HG03469 (cell line): Measurements from ENCODE around the gene KIF18B.

ENCODE experiments used
- ATAC-seq: cut with Tn5 transposase; IDR thresholded peaks from one replicate; pipeline ENCODE4 v1.9.1; 2021; ENCODE audit warnings: mild to moderate bottlenecking, moderate library complexity, moderate number of reproducible peaks; ENCODE audit not compliant: unreplicated experiment

The KIF18B gene

DNA sequence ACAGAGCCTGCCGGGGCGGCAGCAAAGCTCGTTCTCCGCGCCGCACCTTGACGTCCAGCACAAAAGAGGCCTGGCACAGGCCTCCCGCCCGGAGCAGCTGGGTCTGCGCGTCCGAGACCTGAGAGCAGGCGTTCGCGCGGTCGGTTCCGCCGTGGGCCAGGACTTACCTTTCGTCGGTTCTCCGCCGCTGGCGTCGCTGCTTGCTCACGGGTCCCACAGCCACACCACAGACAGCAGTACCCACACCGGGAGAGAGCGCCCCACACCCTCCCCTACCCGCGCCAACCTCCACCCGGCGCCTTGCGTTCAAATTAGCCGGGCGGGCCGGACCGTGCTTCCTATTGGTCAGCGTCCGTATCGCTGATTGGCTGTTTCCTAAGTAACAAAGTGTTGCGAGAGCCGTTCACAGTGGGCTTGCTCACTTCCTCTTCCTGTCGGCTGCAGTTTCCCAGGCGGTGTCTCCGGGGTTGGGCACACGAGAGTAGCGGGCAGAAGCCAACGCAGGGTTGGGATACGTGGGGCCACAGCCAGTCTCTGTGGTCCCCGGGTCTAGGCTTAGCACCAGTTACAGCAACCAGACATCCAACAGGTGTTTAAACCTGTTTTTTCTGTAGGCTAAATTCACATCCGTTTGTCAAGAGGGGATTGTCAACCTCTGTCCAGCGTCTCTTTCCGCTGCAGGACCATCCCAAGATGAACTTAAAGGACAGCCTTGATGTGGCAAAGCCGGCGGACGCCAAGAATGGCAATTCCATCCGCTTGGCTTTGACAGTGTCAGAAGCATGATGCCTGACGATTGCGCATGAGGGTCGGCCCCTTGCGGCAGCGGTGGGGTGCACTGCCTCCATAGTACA lies at the start of gene KIF18B:
Gene KIF18B, minus strand, starts transcription at position 313 of the 854 bp plus-strand sequence. CDS start 11,429 bp downstream, outside the sequence.
- no peak for ATAC-seq

DNA sequence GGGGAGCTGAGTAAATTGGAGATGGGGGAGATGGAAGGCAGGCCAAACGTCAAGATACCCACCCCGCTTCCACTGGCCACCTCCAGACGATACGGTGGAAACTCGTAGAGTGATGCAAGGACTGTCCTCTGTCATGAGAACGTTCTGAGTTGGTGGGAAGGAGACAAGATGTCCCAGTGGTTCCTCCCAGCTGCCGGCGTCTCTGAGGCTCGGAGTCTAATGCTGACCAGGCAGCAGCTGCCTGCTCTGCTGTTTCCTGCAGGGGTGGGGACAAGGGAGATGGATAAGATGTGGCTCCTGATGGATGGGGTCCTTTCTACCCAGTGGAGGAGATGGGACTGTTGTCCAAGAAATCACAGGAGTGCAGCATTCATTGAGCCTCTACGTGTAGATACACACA lies 48.7 kb upstream of the KIF18B start:
- no peak for ATAC-seq

DNA sequence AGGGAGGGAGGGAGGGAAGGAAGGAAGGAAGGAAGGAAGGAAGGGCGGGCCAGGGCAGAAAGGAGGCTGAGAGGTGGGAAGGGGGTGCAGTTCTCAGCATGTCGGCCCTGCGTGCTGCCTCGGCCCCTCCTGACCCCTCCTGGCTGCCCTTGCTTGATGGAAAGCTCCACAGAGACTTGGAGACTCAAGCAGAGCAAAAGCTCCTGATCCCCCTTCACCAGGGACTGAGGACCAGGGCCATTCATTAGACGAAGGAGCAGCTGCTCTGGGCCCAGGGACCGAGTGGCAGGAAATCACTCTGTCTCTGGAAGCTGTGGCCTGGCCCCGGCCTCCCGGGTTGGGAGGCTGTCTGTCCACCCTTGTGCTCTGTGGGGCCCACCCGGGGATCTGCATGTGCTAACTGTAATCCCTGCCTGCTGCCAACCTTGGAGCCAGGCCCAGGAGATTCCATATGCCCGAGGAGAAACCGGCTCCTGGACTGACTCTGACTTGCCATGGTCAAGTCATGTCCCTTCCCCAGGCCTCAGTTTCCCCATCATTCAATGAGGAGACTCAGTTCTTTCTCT lies 47.9 kb upstream of the KIF18B start:
- ATAC-seq: no peak

DNA sequence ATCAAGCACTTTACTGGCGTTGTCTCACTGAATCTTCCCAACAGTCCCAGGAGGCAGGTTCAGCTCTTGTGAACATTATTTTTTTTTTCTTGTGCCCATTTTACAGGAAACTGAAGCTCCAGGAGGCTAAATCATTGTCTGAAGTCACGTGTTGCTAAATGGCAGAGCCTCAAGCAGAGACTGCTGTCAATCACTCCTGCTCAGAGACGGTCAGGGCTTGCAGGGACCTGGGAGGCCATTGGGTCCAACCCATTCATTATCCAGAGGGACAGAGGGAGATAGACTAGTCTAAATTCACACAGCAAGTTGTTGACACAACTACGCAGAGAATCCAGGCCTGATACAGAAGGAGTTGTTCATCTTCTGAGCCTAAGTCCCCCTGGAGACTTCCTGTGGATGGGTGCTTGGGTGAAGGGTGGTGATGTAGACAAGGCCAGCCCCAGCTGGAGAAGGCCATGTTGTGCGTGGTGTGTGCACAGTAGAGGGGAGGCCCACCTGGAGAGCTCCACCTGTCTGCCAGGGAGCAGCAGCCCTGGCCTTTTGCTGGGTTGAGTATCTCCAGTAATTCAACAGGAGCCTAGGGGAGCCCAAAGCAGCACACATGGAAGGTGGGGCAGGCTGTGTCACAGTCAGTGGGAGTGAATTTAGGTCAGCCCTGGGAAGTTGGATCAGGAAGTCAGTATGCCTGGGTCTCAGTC lies 44.8 kb upstream of the KIF18B start:
- no peak for ATAC-seq

DNA sequence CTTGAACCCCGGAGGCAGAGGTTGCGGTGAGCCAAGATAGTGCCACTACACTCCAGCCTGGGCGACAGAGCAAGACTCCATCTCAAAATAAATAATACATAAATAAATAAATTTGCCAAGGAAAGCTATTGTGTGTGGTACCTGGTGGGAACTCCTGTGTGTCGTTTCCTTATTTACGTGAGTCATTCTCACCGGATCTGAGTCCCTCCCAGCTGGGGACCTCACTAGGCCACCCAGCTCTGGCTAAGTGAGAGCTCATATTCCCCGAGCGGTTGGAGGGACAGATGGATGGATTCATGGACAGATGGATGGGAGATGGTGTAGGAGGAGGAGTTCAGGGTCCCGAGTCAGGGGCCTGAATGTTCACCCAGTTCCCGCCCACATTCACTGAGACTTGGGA lies 43.4 kb upstream of the KIF18B start:
- ATAC-seq: no peak

DNA sequence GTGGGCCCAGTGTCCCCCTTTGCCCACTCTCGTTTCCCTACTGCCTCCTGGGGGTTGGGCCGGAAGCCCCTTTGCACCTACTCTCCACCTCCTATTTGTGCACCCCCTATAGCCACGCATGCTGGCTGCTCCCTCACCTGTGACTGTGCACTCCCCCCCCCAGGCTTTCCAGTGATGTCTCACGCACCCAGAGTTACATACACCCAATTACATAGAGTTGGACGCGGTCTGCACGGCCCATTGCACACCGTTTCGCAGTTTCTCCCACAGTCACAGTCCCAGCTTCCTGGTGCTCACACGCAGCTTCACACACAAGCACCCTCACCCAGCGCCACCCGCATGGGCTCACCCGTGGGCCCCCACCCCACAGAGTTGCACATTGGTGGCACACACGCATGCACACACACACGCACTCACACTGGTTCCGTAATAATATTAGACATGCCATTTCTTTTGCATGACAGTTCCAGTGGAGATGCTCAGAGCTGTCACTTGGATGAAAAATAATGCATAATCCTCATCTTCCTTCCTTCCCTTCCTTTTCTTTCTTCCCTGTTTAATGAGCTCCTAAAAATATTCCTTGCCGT lies 42.1 kb upstream of the KIF18B start:
- no peak for ATAC-seq

DNA sequence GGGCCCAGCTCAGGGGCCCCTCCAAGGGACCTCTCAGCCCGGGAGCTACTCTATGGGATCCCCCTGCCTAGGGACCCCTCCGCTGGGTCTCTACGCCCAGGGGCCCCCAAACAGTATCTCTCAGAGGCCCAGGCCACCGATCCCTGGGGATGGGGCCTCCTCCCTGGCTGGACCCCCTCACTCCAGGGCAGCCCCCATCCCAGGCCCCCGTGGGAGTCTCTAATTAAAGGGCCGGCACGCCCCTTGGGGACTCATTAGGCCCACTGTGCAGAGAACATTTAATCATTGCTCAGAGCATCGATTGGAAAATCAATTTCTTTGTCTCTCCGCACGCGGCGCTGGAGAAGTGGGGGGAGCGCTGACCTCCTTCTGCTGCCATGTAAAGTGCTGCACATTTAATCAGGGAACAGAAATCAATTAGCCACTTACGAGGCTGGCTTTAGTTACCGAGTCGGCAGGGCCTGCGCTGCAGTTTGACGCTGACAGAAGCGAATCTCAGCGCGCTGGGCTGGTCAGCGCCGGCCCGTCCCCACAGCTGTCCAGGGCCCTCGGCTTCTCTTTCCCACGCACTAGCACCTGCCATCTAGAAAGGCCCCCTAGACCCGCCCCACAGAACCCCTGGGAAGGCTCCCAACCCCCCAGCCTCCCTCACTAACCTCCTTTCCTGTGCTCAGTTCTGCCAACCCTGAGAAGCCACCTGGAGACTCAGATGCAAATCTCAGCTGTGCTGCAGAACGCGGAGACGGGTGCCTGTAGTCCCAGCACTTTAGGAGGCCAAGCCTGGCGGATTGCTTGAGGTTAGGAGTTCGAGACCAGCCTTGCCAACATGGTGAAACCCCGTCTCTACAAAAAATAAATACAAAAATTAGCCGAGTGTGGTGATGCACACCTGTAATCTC lies 40.7 kb upstream of the KIF18B start:
- ATAC-seq: no peak

DNA sequence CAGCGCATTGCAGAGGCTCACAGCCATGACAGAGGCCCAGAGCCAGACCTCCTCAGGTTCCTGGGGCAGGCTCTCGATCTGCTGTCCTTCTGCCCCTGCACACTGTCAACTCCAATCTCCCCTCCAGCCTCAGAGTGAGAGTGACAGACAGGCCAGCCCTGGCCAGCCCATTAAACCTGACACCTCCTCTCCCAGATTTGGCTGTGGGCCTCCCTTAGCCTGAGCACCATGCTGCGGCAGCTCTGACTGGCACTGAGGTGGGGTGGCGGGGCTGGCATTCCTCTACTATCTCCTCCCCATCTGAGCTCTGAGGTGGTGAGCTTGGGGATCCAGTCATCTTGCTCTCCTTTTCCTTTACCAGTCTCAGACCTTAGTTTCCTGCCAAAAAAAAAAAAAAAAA lies 36.0 kb upstream of the KIF18B start:
- ATAC-seq: no peak

DNA sequence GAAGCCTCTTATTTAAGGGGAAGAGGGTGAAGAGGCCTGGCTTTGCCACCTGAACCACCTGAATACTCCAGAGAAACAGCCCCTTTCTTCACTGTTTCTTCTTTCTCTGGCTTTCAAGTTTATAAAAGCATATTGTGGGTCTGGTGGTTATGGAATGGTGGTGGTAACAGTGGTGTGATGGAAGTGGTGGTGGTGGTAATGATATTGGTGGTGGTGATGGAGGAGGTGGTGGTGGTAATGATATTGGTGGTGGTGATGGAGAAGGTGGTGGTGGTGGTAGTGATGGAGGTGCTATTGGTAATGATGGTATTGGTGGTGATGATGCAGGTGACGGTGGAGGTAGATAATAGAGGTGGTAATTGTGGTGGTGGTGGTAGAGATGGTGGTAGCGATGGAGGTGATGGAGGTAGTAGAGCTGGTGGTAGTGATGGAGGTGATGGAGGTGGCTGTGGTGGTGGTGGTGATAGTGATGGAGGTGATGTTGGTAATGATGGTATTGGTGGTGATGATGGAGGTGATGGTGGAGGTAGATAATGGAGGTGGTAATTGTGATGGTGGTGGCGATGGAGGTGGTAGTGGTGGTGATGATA lies 34.6 kb upstream of the KIF18B start:
- ATAC-seq: no peak

DNA sequence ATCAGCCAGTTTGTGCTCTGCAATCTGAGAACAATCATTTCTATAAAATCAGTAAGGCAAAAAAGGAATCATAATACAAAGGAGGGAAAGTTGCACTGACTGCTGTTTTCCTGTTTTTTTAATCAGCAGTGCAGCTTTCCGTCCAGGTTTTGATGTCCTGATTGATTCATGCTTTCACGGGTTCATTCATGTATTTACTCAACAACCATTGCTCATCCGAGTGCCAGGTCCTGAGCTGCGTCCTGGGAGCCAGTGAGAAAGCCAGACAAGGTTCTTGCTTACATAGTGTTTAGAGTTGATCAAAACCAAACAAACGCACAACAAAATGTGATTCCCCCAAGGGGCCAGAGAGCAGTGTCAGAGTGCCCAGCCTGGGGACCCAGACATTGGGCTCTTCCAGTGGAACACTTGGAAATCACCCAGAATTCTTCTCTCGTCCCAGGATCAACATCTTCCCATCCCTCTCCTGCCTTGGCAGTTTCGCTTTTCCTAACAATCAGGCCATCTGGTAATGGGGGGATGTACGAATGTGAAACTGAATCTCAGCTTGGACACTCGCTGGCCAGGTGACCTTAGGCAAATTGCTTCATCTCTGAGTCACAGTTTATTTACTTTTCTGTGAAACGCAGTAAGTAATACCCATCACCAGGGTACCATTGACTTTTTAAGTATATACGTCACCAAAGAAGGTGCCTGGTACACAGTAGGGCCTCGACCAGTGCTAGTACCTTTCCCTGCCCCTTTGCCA lies 33.8 kb upstream of the KIF18B start:
- no peak for ATAC-seq

DNA sequence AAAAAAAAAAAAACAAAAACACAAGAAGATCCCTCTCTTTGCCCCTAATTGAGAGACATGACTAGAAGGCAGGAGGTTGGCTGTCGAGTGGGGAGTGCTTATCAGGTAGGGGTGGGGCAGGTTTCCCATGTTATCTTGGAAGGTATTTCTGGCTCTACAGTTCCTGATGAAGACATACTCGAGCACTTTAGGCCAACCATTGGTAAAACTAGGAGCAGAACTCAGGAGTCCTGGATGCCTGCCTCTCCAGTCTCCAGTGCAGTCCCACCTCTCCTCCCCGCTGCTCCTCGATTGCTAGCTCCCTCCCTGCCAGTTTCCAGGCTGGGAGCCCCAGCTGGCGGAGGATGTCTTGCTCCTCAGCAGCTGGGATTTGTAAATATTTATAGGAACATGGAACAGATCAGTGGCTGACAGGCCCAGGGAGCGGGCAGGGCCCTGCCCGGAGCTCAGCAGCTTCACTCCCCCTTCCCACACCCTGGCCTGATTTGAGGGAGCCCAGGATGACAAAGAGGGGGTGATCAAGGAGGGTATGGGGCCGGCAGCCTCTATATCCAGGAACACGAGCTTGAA lies 31.9 kb upstream of the KIF18B start:
- ATAC-seq: no peak

DNA sequence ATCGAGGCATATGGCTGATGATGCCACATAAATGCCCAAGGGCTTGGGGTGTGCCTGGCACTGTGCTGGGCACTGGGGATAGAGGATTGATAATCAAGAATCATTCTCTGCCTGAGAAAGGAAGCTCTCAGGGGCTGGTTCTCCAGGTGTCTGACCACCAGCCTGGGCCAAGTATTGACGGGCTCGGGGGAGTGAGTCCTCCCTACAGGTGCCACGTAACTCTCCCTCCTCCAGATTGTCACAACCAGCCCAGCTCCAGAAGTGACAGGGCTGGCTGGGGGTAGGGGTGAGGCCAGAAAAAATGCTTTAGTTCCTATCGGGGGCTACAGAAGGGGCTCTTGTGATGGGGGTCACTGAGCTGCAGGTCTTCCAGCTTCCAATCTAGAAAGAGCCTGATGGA lies 31.2 kb upstream of the KIF18B start:
- ATAC-seq: no peak

DNA sequence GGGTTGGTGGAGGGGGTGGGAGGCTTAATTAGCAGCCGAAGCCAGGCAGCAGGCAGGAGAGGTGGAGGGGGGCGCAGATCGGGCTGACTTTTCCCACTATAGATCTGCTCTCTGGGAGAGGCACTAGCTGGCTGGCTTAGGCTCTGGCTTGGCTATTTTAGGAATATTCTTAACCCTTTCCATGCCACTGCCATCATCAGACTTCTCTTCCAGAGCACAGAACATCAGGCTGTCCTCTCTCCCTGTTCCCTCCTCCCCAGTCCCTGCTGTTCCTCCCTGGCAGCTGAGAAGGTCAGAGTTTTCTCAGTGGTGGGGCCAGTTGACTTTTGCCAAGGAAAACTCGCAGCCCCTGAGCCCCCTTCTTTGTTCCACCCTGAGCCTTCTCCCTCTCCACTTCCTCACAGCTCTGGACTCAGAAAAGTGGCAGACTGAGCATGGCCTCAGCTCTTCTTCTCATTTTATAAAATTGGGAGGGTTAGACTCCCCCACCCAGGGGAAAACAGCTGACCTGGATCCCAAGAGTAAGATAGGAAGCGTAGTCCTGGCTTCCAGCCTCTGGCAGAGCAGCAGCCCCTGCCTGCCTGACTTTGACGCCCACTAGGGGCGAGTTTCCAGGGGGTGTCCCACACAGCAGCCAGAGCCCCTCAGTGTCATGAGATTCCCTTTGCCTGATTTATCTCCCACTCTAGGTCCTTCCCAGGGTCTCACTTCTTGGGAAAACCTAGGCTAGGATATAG lies 30.4 kb upstream of the KIF18B start:
- ATAC-seq: no peak

DNA sequence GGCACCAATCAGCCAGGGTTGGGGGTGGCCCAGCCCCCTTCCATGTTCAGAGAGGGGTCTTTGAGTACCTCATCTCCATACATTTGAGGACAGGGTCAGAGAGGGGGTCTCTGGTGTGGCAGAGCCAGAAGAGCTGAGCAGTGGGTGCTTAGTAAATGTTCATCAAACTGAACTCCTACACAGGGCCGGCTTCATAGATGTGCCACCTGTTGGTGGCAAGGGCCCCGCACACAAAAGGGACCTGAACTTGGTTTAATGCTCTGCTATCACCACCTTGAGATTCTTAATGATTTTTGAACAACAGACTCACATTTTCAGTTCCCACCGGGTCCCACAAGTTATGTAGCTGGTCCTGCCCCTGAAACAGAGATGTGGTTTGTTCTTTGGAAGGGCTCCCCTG lies 29.5 kb upstream of the KIF18B start:
- ATAC-seq: no peak

DNA sequence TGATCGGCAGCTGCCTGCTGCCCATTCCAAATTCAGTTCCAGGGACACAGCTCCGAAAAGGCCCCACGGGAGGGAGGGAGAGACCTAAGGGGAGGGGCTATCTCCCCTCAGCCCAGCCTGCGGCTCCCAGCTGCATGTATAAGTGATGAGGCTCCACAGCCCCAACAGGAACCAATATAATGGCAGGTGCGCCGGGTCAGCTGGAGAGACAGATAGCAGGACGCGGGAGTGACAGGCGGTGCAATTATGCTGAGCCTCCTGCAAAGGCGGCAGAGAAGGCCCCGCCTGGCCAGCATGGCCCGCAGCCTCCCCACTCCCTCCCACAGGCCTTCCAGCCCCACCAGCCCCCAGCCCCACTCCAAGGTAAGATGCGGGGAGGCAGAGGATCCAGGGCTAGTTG lies 28.6 kb upstream of the KIF18B start:
- ATAC-seq: no peak

DNA sequence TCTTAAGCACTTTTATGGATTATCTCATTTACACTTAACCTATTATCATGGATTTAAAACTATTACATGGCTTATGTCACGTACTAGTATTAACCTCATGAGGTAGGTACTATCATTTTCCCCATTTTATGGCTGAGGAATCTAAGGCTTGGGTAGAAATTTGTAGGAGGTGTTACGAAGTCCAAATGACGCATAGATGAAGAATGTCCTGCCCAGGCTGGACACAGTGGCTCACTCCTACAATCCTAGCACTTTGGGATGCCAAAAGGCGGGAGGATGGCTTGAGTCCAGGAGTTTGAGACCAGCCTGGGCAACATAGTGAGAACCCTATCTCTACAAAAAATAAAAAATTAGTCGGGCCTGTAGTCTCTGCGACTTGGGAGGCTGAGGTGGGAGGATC lies 25.4 kb upstream of the KIF18B start:
- ATAC-seq: no peak

DNA sequence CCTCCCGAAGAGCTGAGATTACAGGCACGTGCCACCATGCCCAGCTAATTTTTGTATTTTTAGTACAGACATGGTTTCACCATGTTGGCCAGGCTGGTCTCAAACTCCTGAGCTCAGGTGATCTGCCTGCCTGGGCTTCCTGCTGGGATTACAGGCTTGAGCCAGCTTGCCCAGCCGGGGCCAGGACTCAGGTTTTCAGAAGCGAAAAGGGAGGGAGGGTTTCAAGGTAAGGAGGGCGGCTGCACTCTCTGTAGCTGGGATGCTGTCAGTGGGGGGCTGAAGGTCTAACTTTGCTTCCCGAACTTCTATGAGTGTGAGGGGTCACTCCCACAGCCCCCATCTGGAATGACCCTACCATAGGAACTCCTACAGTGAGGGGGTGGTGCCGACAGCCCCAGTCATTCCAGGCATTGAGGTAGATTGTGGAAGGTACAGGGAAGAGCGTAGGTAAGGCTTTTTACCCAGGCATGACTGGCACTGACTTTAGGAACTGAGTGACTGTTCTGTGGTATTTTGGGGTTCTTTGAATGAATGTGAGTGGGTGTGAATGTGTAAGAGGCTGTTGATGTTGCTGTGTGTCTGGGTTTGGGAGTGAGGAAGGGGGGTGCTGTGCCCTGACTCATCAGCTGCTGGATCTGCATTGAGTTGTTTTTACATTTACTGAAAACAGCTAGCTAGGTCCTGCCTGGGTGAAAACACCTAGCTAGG lies 24.4 kb upstream of the KIF18B start:
- no peak for ATAC-seq
